ENCODE data around the gene ZBTB37. TPM values are rescaled to one million over a fixed set of nuclear protein-coding genes. Genes with fewer than 3 reads are reported as not detected.
"Not testable (repeated sequence)": the region's sequence is repeated elsewhere in the genome, so short reads cannot be mapped to it uniquely, and the experiment has no call there.

Gene ZBTB37
- 3.1 and 3.2 TPM in 2 replicates for total RNA-seq (2014; rRNA removed; shearing (Covaris generic); ENCODE audit: low replicate concordance)

- H3K9me3 ChIP-seq, result no peaks in the 10 kb centered on the region
- peaks cover 47% of the 10 kb centered on the region for H3K36me3 ChIP-seq
- DNase-seq, result peak; percentile 92
- peak within 1 kb of the TSS; percentile 83 for H3K4me3 ChIP-seq
- H3K27me3 ChIP-seq, result no peaks in the 10 kb centered on the region
Measured at GRCh38 chr1:173868266-173869020, at the start of gene ZBTB37. Gene ZBTB37, plus strand, starts transcription at chr1:173868380. Its CDS starts 1,846 bp downstream, at chr1:173870226.

- peaks cover 82% of the 10 kb centered on the region for H3K36me3 ChIP-seq
- no peak for DNase-seq
- H3K9me3 ChIP-seq, result peaks cover 12% of the 10 kb centered on the region
- no peaks in the 10 kb centered on the region for H3K27me3 ChIP-seq
- no peak overlapping the region for H3K4me3 ChIP-seq
Measured at GRCh38 chr1:173818459-173818858, 49.7 kb upstream of the ZBTB37 start.

- Histone ChIP-seq H3K27me3 (no peaks in the 10 kb centered on the region), H3K36me3 (peaks cover 60% of the 10 kb centered on the region), H3K4me3 (no peak overlapping the region), H3K9me3 (peaks cover 4% of the 10 kb centered on the region)
- DNase-seq, result no peak
Measured at GRCh38 chr1:173821680-173822079, 46.5 kb upstream of the ZBTB37 start.

- Histone ChIP-seq H3K27me3 (no peaks in the 10 kb centered on the region), H3K4me3 (peak overlapping the region; percentile 82), H3K9me3 (no peaks in the 10 kb centered on the region), H3K36me3 (peaks cover 39% of the 10 kb centered on the region)
- no peak for DNase-seq
Measured at GRCh38 chr1:173823781-173824314, 44.3 kb upstream of the ZBTB37 start.

- H3K9me3 ChIP-seq, result no peaks in the 10 kb centered on the region
- DNase-seq, result peak; percentile 96
- peak within 1 kb of the TSS; percentile 82 for H3K4me3 ChIP-seq
- H3K36me3 ChIP-seq, result peaks cover 32% of the 10 kb centered on the region
- H3K27me3 ChIP-seq, result no peaks in the 10 kb centered on the region
Measured at GRCh38 chr1:173824315-173825081, 43.7 kb upstream of the ZBTB37 start, which contains the start of the genes CENPL and DARS2. Gene CENPL, minus strand, starts transcription at chr1:173824883. Its CDS starts 13,584 bp downstream, at chr1:173811299. Gene DARS2, plus strand, starts transcription at chr1:173824673. Its CDS starts 557 bp downstream, at chr1:173825230.

- Histone ChIP-seq H3K9me3 (no peaks in the 10 kb centered on the region), H3K4me3 (no peak overlapping the region), H3K36me3 (peaks cover 16% of the 10 kb centered on the region), H3K27me3 (no peaks in the 10 kb centered on the region)
- no peak for DNase-seq
Measured at GRCh38 chr1:173827611-173828010, 40.6 kb upstream of the ZBTB37 start.

GRCh38 chr1:173832748-173833147 lies 35.4 kb upstream of the ZBTB37 start:
- Histone ChIP-seq H3K4me3 (no peak overlapping the region), H3K27me3 (no peaks in the 10 kb centered on the region), H3K9me3 (no peaks in the 10 kb centered on the region), H3K36me3 (peaks cover 25% of the 10 kb centered on the region)
- DNase-seq, result no peak

- Histone ChIP-seq H3K9me3 (no peaks in the 10 kb centered on the region), H3K27me3 (no peaks in the 10 kb centered on the region), H3K36me3 (peaks cover 38% of the 10 kb centered on the region), H3K4me3 (no peak overlapping the region)
- DNase-seq, result no peak
Measured at GRCh38 chr1:173852105-173852504, 16.1 kb upstream of the ZBTB37 start.

GRCh38 chr1:173853074-173853473 lies 15.1 kb upstream of the ZBTB37 start:
- no peak overlapping the region for H3K4me3 ChIP-seq
- peak; percentile 27 for DNase-seq
- H3K9me3 ChIP-seq, result no peaks in the 10 kb centered on the region
- H3K36me3 ChIP-seq, result peaks cover 48% of the 10 kb centered on the region
- H3K27me3 ChIP-seq, result no peaks in the 10 kb centered on the region

GRCh38 chr1:173856014-173856413 lies 12.2 kb upstream of the ZBTB37 start:
- no peak overlapping the region for H3K4me3 ChIP-seq
- no peaks in the 10 kb centered on the region for H3K9me3 ChIP-seq
- no peaks in the 10 kb centered on the region for H3K27me3 ChIP-seq
- peaks cover 63% of the 10 kb centered on the region for H3K36me3 ChIP-seq
- DNase-seq, result no peak

GRCh38 chr1:173856903-173857302 lies 11.3 kb upstream of the ZBTB37 start:
- DNase-seq, result no peak
- no peaks in the 10 kb centered on the region for H3K9me3 ChIP-seq
- H3K27me3 ChIP-seq, result no peaks in the 10 kb centered on the region
- H3K36me3 ChIP-seq, result peaks cover 65% of the 10 kb centered on the region
- no peak overlapping the region for H3K4me3 ChIP-seq

GRCh38 chr1:173857363-173857917 lies 10.7 kb upstream of the ZBTB37 start:
- Histone ChIP-seq H3K4me3 (no peak overlapping the region), H3K36me3 (peaks cover 67% of the 10 kb centered on the region), H3K9me3 (no peaks in the 10 kb centered on the region), H3K27me3 (no peaks in the 10 kb centered on the region)
- DNase-seq, result no peak

- not testable (repeated sequence) for H3K4me3 ChIP-seq, DNase-seq, H3K27me3 ChIP-seq, H3K9me3 ChIP-seq
- peaks cover 71% of the 10 kb centered on the region for H3K36me3 ChIP-seq
Measured at GRCh38 chr1:173859547-173859946, 8.6 kb upstream of the ZBTB37 start.

- Histone ChIP-seq H3K9me3 (no peaks in the 10 kb centered on the region), H3K36me3 (peaks cover 73% of the 10 kb centered on the region), H3K27me3 (no peaks in the 10 kb centered on the region), H3K4me3 (no peak overlapping the region)
- no peak for DNase-seq
Measured at GRCh38 chr1:173860065-173860464, 8.1 kb upstream of the ZBTB37 start.

GRCh38 chr1:173861731-173862145 lies 6.4 kb upstream of the ZBTB37 start:
- Histone ChIP-seq H3K27me3 (no peaks in the 10 kb centered on the region), H3K36me3 (peaks cover 77% of the 10 kb centered on the region), H3K9me3 (no peaks in the 10 kb centered on the region)

GRCh38 chr1:173862146-173862768 lies 5.9 kb upstream of the ZBTB37 start:
- H3K4me3 ChIP-seq, H3K9me3 ChIP-seq, H3K27me3 ChIP-seq: not testable (repeated sequence)
- peak; percentile 52 for DNase-seq
- peaks cover 77% of the 10 kb centered on the region for H3K36me3 ChIP-seq

More at GRCh38 chr1:173861731-173862145, 6.4 kb upstream of the ZBTB37 start:
- DNase-seq, result peak; percentile 34
- no peak overlapping the region for H3K4me3 ChIP-seq
